ENCODE data around the gene MAP3K10. TPM values are rescaled to one million over a fixed set of nuclear protein-coding genes. Genes with fewer than 3 reads are reported as not detected.

The MAP3K10 gene
- total RNA-seq, 1 experiment from 2014 or later: 26.9 TPM

DNA sequence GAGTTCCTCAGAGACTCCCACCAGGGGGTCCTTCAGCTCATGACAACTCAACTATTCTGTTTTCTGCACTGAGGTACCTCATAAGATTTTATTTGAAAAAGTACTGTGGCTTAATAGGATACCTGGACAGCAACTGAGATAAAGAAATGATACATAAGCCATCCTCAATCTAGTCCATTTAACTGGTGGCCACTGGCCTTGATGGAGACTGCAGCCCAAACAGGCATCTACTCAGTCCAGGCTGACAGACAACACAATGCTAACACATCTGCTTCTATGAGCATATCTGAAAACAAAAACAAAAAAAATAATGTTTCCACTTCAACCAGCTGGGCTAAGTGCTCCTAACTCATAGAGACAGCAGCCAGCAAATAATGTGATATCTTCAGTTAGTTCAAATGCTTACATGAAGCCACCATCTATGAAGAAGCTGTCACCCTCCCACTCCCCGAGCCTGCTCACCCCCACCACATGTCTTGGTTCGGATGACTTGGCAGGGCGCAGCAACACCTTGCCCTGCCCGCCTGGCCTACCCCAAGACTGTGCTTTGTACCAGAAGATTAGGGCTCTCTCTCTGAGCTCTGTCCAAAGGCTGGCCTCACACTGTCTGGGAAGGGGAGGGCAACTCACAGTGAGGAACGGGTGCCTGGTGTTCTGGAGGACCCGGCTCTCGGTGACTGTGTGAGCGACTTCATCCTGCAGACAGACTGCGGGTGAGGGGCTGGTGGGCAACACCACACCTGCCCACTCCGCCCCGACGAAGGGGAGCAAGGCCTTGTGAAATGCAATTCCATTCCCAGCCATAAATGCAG, 48.4 kb downstream of the MAP3K10 start:
- Histone ChIP-seq H4K20me1 (ENCODE audit: insufficient read depth) (no peaks in the 10 kb centered on the region), H3K4me2 (no peak overlapping the region), H3K36me3 (ENCODE audit: low read depth) (no peaks in the 10 kb centered on the region), H3K9me3 (ENCODE audit: insufficient read depth, low read depth) (no peaks in the 10 kb centered on the region), H3K79me2 (ENCODE audit: low read depth) (no peaks in the 10 kb centered on the region), H2AFZ (no peak overlapping the region), H3K27ac (no peak overlapping the region), H3K9me2 (ENCODE audit: insufficient read depth) (no peaks in the 10 kb centered on the region), H3K4me1 (replicated peaks; ENCODE audit: insufficient read depth) (no peaks in the 10 kb centered on the region), H3K27me3 (ENCODE audit: insufficient read depth, low read depth) (no peaks in the 10 kb centered on the region), H3F3A (ENCODE audit: insufficient read depth, low read depth) (no peaks in the 10 kb centered on the region), H3K4me3 (no peak overlapping the region)
- DNase-seq: no peak
- no peak for TF ChIP-seq EZH2 (IDR thresholded peaks at IDR 0.05; ENCODE audit: low read depth)
- TF ChIP-seq, protein P1, sequence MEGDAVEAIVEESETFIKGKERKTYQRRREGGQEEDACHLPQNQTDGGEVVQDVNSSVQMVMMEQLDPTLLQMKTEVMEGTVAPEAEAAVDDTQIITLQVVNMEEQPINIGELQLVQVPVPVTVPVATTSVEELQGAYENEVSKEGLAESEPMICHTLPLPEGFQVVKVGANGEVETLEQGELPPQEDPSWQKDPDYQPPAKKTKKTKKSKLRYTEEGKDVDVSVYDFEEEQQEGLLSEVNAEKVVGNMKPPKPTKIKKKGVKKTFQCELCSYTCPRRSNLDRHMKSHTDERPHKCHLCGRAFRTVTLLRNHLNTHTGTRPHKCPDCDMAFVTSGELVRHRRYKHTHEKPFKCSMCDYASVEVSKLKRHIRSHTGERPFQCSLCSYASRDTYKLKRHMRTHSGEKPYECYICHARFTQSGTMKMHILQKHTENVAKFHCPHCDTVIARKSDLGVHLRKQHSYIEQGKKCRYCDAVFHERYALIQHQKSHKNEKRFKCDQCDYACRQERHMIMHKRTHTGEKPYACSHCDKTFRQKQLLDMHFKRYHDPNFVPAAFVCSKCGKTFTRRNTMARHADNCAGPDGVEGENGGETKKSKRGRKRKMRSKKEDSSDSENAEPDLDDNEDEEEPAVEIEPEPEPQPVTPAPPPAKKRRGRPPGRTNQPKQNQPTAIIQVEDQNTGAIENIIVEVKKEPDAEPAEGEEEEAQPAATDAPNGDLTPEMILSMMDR (conservative IDR thresholded peaks at IDR 0.05): no peak
- intact Hi-C loops (cut with micrococcal nuclease; ENCODE audit: unreplicated experiment): no loop called here
- BruUV-seq (replicated peaks): no TSS peak
- ChIA-PET POLR2A (ENCODE audit: unreplicated experiment) (no interaction called here), CTCF (no interaction called here)

DNA sequence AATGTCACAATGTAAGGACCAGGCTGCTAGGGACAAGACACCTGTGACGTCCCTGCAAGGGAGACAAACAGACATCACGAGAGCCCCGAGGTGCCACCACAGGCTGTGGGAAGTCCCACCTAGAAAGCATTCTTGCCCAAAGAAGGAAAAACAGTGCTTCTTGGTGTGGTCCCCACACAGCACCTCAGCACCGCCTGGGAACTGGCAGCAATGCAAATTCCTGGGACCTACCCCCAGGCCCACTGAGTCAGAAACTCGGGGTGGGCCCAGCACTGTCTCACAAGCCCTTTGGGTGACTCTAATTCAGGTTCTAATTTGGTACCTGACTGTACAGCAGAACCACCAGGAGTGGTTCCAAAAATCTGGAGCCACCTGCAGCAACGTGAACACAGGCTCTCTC, 49.1 kb downstream of the MAP3K10 start:
- H3K9me2 ChIP-seq (ENCODE audit: insufficient read depth): no peaks in the 10 kb centered on the region
- H3F3A ChIP-seq (ENCODE audit: insufficient read depth, low read depth): no peaks in the 10 kb centered on the region
- CTCF ChIA-PET: no interaction called here
- no peaks in the 10 kb centered on the region for H3K4me1 ChIP-seq (replicated peaks; ENCODE audit: insufficient read depth)
- intact Hi-C loops (cut with micrococcal nuclease; ENCODE audit: unreplicated experiment): no loop called here
- no peak for DNase-seq
- no TSS peak for BruUV-seq (replicated peaks)
- no peak overlapping the region for H2AFZ ChIP-seq
- H3K79me2 ChIP-seq (ENCODE audit: low read depth): 0 out of 2 replicates have a peak, but pooled peaks cover 3% of the 10 kb centered on the region
- H3K27ac ChIP-seq: no peak overlapping the region
- no peaks in the 10 kb centered on the region for H3K27me3 ChIP-seq (ENCODE audit: insufficient read depth, low read depth)
- H3K4me2 ChIP-seq: no peak overlapping the region
- H3K4me3 ChIP-seq: no peak overlapping the region
- no peaks in the 10 kb centered on the region for H3K36me3 ChIP-seq (ENCODE audit: low read depth)
- H4K20me1 ChIP-seq (ENCODE audit: insufficient read depth): no peaks in the 10 kb centered on the region
- POLR2A ChIA-PET (ENCODE audit: unreplicated experiment): no interaction called here
- TF ChIP-seq, protein P1 (conservative IDR thresholded peaks at IDR 0.05): no peak
- no peak for TF ChIP-seq EZH2 (IDR thresholded peaks at IDR 0.05; ENCODE audit: low read depth)
- no peaks in the 10 kb centered on the region for H3K9me3 ChIP-seq (ENCODE audit: insufficient read depth, low read depth)

DNA sequence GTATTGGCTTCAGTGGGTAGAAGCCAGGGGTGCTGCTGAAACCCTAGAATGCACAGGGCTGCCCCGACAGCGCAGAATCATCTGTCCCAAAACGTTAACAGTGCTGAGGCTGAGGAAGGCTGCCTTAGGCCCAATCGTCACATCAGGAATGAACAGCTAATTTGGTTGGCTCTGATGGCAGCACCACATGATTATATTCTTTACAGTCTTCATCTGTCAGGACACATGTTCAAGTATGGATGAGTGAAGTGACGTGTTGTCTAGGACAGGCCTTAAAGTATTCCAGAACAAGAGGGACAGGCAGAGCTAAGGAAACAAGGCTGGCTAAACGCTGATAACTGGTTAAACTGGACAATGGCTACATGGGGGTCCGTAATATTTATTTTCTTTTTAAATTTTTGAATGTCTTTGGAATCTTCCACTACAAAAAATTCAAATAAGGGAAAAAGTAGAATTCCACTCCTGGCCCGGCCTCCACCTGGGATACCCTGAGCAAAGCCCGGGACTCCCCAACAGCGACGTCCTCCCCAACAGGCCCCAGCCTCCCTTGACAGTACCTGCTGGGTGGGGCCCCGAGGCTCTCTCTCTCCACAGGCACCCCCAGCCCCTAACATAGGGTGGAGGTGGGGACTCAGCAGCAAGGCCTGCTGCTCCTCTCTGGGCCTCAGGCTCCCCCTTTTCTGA, 50.0 kb downstream of the MAP3K10 start:
- no TSS peak for BruUV-seq (replicated peaks)
- CTCF ChIA-PET: no interaction called here
- Histone ChIP-seq H3K36me3 (ENCODE audit: low read depth) (no peaks in the 10 kb centered on the region), H3F3A (ENCODE audit: insufficient read depth, low read depth) (no peaks in the 10 kb centered on the region), H3K79me2 (ENCODE audit: low read depth) (0 out of 2 replicates have a peak, but pooled peaks cover 3% of the 10 kb centered on the region), H3K9me2 (ENCODE audit: insufficient read depth) (no peaks in the 10 kb centered on the region), H3K4me1 (replicated peaks; ENCODE audit: insufficient read depth) (no peaks in the 10 kb centered on the region), H3K27me3 (ENCODE audit: insufficient read depth, low read depth) (no peaks in the 10 kb centered on the region), H3K4me2 (no peak overlapping the region), H3K27ac (no peak overlapping the region), H4K20me1 (ENCODE audit: insufficient read depth) (no peaks in the 10 kb centered on the region), H3K4me3 (no peak overlapping the region), H2AFZ (no peak overlapping the region), H3K9me3 (ENCODE audit: insufficient read depth, low read depth) (no peaks in the 10 kb centered on the region)
- TF ChIP-seq, protein P1 (conservative IDR thresholded peaks at IDR 0.05): no peak
- TF ChIP-seq EZH2 (IDR thresholded peaks at IDR 0.05; ENCODE audit: low read depth): no peak
- POLR2A ChIA-PET (ENCODE audit: unreplicated experiment): no interaction called here
- intact Hi-C loops (cut with micrococcal nuclease; ENCODE audit: unreplicated experiment): no loop called here
- no peak for DNase-seq
